MM.1S (cell line): ENCODE data around the gene MCCC2.
"Not testable (repeated sequence)": the region's sequence is repeated elsewhere in the genome, so short reads cannot be mapped to it uniquely, and the experiment has no call there.

Source experiments
- EZH2 ChIP-seq: fragments of 300-600 bp; sonication (generic); optimal IDR thresholded peaks from 2 replicates; pipeline ENCODE3; 2017; ENCODE audit warnings: low read depth, mild to moderate bottlenecking, antibody characterized with exemption, low read length, mixed read lengths
- EZH2phosphoT487 ChIP-seq: fragments of 300-600 bp; sonication (generic); IDR thresholded peaks from 2 replicates; pipeline ENCODE4 v1.6.1; 2018; ENCODE audit warnings: antibody characterized with exemption, low read length
- TF ChIP-seq, protein P1 (sequence below): fragments of 300-600 bp; sonication (generic); IDR thresholded peaks from 2 replicates; pipeline ENCODE4 v1.5.1; 2016; ENCODE audit warnings: antibody characterized with exemption, low read length, mixed read lengths

DNA sequence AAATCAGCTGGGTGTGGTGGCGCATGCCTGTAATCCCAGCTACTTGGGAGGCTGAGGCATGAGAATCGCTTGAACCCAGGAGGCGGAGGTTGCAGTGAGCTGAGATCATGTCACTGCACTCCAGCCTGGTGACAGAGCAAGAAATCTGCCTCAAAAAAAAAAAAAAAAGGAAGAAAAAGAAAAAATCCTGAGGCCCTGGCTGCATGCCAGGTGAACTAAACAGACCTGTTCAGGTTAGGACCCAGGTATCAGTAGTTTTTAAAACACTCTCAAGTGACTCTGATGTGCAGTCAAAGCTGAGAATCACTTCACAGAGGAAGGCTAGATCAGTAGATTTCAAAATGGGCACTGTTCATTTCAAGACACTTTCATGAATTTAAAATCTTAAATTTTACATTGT, 77.5 kb downstream of the MCCC2 start:
- TF ChIP-seq, protein P1, sequence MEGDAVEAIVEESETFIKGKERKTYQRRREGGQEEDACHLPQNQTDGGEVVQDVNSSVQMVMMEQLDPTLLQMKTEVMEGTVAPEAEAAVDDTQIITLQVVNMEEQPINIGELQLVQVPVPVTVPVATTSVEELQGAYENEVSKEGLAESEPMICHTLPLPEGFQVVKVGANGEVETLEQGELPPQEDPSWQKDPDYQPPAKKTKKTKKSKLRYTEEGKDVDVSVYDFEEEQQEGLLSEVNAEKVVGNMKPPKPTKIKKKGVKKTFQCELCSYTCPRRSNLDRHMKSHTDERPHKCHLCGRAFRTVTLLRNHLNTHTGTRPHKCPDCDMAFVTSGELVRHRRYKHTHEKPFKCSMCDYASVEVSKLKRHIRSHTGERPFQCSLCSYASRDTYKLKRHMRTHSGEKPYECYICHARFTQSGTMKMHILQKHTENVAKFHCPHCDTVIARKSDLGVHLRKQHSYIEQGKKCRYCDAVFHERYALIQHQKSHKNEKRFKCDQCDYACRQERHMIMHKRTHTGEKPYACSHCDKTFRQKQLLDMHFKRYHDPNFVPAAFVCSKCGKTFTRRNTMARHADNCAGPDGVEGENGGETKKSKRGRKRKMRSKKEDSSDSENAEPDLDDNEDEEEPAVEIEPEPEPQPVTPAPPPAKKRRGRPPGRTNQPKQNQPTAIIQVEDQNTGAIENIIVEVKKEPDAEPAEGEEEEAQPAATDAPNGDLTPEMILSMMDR = not testable (repeated sequence)
- TF ChIP-seq EZH2, EZH2phosphoT487: not testable (repeated sequence)
